ENCODE results near the gene TRAIP.

The TRAIP gene

DNA sequence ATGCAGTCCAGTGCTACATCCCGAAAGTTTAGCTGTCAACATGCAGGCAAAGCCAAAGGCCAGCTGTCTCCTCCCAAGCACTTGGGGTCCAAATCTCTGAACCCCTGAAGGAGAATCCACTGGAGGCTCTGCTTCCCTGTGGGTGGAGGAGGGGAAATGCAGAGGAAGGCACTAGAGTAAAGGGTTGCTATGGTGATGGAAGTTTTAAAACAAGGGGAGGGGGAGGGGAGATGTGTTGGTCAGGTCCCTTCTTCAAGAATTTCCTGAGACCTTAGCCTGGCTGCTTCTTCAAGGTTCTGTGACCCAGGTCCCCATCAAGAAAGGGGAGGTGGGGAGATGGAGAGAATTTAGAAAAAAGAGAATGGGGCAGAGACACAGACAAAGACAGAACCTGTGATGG, 11.0 kb upstream of the TRAIP start:
- no peak overlapping the region for H3K4me2 ChIP-seq (ENCODE audit: low read depth, low read length, poor library complexity, severe bottlenecking)
- H3K9me3 ChIP-seq (ENCODE audit: insufficient read depth, low read depth, low read length): no peaks in the 10 kb centered on the region
- no peak overlapping the region for H3K9ac ChIP-seq (ENCODE audit: low read depth, low read length, poor library complexity, severe bottlenecking)
- no peaks in the 10 kb centered on the region for H4K20me1 ChIP-seq (ENCODE audit: insufficient read depth, low read length, poor library complexity, severe bottlenecking)
- TF ChIP-seq EZH2phosphoT487 (IDR thresholded peaks at IDR 0.05; ENCODE audit: borderline replicate concordance): no peak
- TF ChIP-seq, protein P1, sequence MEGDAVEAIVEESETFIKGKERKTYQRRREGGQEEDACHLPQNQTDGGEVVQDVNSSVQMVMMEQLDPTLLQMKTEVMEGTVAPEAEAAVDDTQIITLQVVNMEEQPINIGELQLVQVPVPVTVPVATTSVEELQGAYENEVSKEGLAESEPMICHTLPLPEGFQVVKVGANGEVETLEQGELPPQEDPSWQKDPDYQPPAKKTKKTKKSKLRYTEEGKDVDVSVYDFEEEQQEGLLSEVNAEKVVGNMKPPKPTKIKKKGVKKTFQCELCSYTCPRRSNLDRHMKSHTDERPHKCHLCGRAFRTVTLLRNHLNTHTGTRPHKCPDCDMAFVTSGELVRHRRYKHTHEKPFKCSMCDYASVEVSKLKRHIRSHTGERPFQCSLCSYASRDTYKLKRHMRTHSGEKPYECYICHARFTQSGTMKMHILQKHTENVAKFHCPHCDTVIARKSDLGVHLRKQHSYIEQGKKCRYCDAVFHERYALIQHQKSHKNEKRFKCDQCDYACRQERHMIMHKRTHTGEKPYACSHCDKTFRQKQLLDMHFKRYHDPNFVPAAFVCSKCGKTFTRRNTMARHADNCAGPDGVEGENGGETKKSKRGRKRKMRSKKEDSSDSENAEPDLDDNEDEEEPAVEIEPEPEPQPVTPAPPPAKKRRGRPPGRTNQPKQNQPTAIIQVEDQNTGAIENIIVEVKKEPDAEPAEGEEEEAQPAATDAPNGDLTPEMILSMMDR (conservative IDR thresholded peaks at IDR 0.05; ENCODE audit: low read length): no peak
- H3K9me2 ChIP-seq (replicated peaks; ENCODE audit: low read depth, low read length): no peaks in the 10 kb centered on the region
- H2AFZ ChIP-seq (ENCODE audit: low read length): no peak overlapping the region
- H3K36me3 ChIP-seq (ENCODE audit: insufficient read depth, low read length): no peaks in the 10 kb centered on the region
- no peaks in the 10 kb centered on the region for H3F3A ChIP-seq (ENCODE audit: low read depth)
- H3K27me3 ChIP-seq (ENCODE audit: insufficient read depth, low read length, poor library complexity, severe bottlenecking): no peaks in the 10 kb centered on the region
- H3K79me2 ChIP-seq (ENCODE audit: insufficient read depth, low read length): no peaks in the 10 kb centered on the region
- H3K4me3 ChIP-seq (ENCODE audit: low read length, poor library complexity, severe bottlenecking): no peak overlapping the region
- no peaks in the 10 kb centered on the region for H3K4me1 ChIP-seq (ENCODE audit: insufficient read depth, low read length, poor library complexity, severe bottlenecking)

DNA sequence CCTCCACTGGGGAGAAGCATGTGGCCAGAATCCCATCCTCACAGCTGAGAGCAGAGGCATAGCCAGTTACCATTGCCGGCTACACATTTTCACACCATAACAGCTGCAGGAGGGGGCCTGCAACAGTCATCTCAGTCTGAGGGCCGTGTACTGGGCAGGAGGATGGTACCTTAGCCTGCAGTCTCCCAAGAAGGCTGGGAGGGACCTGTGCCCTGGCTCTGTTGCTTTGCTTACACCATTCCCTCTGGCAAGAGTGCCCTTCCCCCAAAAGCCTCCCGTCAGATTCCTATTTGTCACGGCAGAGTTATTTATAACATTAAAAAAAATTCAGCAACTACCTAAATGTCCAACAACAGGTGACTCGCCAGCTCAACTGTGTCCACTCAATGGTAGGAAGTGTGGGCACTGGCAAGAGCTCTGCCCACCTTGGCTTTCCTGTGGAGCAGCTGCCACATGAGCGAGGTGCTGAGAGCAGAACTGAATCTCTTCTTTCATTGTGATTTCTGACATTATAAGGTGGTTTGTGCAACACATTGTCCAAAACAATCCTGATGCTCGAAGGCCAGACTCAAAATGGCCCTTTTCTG, 8.9 kb upstream of the TRAIP start:
- no peaks in the 10 kb centered on the region for H3F3A ChIP-seq (ENCODE audit: low read depth)
- no peaks in the 10 kb centered on the region for H3K79me2 ChIP-seq (ENCODE audit: insufficient read depth, low read length)
- no peak overlapping the region for H2AFZ ChIP-seq (ENCODE audit: low read length)
- no peak overlapping the region for H3K4me3 ChIP-seq (ENCODE audit: low read length, poor library complexity, severe bottlenecking)
- no peaks in the 10 kb centered on the region for H3K9me3 ChIP-seq (ENCODE audit: insufficient read depth, low read depth, low read length)
- TF ChIP-seq EZH2phosphoT487 (IDR thresholded peaks at IDR 0.05; ENCODE audit: borderline replicate concordance): no peak
- TF ChIP-seq, protein P1 (conservative IDR thresholded peaks at IDR 0.05; ENCODE audit: low read length): no peak
- no peaks in the 10 kb centered on the region for H3K36me3 ChIP-seq (ENCODE audit: insufficient read depth, low read length)
- no peak overlapping the region for H3K9ac ChIP-seq (ENCODE audit: low read depth, low read length, poor library complexity, severe bottlenecking)
- H3K4me2 ChIP-seq (ENCODE audit: low read depth, low read length, poor library complexity, severe bottlenecking): no peak overlapping the region
- no peaks in the 10 kb centered on the region for H3K9me2 ChIP-seq (replicated peaks; ENCODE audit: low read depth, low read length)
- H3K4me1 ChIP-seq (ENCODE audit: insufficient read depth, low read length, poor library complexity, severe bottlenecking): no peaks in the 10 kb centered on the region
- H3K27me3 ChIP-seq (ENCODE audit: insufficient read depth, low read length, poor library complexity, severe bottlenecking): no peaks in the 10 kb centered on the region
- H4K20me1 ChIP-seq (ENCODE audit: insufficient read depth, low read length, poor library complexity, severe bottlenecking): no peaks in the 10 kb centered on the region

DNA sequence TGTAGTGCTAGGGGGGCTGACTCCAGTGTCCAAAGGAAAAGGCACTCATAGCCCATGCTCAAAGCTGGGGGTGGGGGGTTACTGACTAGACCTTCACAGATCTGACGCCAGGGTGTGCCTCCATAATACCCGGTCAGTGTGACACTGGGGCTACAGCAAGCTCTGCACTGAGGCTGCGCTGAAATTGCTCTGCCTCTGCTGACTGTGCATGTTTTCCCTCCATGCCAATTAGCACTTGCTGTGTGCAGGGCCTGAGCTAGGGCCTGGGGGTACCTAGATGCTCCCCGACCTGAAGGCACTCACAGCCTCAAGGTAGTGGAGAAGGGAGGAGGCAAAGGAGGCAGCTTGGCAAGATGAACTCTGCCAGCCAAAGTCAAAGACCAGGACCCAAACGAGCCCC, 8.1 kb upstream of the TRAIP start:
- TF ChIP-seq EZH2phosphoT487 (IDR thresholded peaks at IDR 0.05; ENCODE audit: borderline replicate concordance): no peak
- TF ChIP-seq, protein P1 (conservative IDR thresholded peaks at IDR 0.05; ENCODE audit: low read length): no peak
- no peak overlapping the region for H3K9ac ChIP-seq (ENCODE audit: low read depth, low read length, poor library complexity, severe bottlenecking)
- no peaks in the 10 kb centered on the region for H3K36me3 ChIP-seq (ENCODE audit: insufficient read depth, low read length)

More for the DNA sequence above, 8.1 kb upstream of the TRAIP start:
- Histone ChIP-seq H3K9me3 (ENCODE audit: insufficient read depth, low read depth, low read length) (no peaks in the 10 kb centered on the region), H3K4me3 (ENCODE audit: low read length, poor library complexity, severe bottlenecking) (no peak overlapping the region), H3K4me1 (ENCODE audit: insufficient read depth, low read length, poor library complexity, severe bottlenecking) (no peaks in the 10 kb centered on the region), H3K4me2 (ENCODE audit: low read depth, low read length, poor library complexity, severe bottlenecking) (no peak overlapping the region), H3K27me3 (ENCODE audit: insufficient read depth, low read length, poor library complexity, severe bottlenecking) (no peaks in the 10 kb centered on the region), H4K20me1 (ENCODE audit: insufficient read depth, low read length, poor library complexity, severe bottlenecking) (no peaks in the 10 kb centered on the region), H2AFZ (ENCODE audit: low read length) (no peak overlapping the region), H3K9me2 (replicated peaks; ENCODE audit: low read depth, low read length) (no peaks in the 10 kb centered on the region), H3K79me2 (ENCODE audit: insufficient read depth, low read length) (no peaks in the 10 kb centered on the region), H3F3A (ENCODE audit: low read depth) (no peaks in the 10 kb centered on the region)
